Hepatocyte (in vitro differentiated cells): Measurements from ENCODE around the gene NEXN. TPM values are rescaled to one million over a fixed set of nuclear protein-coding genes. Genes with fewer than 3 reads are reported as not detected.

Experiments
- DNase-seq: peaks from one replicate; pipeline ENCODE4 v3.0.0-alpha.2; 2016; ENCODE audit warnings: low spot score
- H2AFZ ChIP-seq: fragments of 200-600 bp; sonication (generic); 2 replicates; pipeline ENCODE4 v1.6.0; 2016; ENCODE audit warnings: antibody characterized with exemption, mild to moderate bottlenecking
- H3K27ac ChIP-seq: fragments of 200-600 bp; sonication (generic); 2 replicates; pipeline ENCODE4 v1.5.1; 2016; ENCODE audit warnings: mild to moderate bottlenecking
- H3K27me3 ChIP-seq: fragments of 200-600 bp; sonication (generic); 2 replicates; pipeline ENCODE4 v1.6.1; 2016
- H3K36me3 ChIP-seq: fragments of 200-600 bp; sonication (generic); replicated peaks from 2 replicates; pipeline ENCODE4 v1.5.1; 2016; ENCODE audit warnings: low read depth; ENCODE audit not compliant: insufficient read depth
- H3K4me1 ChIP-seq: fragments of 200-600 bp; sonication (generic); 2 replicates; pipeline ENCODE4 v1.5.1; 2016; ENCODE audit warnings: mild to moderate bottlenecking, moderate library complexity; ENCODE audit not compliant: insufficient read depth
- H3K4me2 ChIP-seq: fragments of 200-600 bp; sonication (generic); 2 replicates; pipeline ENCODE4 v1.6.0; 2016
- H3K4me3 ChIP-seq: fragments of 200-600 bp; sonication (generic); 2 replicates; pipeline ENCODE4 v1.5.1; 2016; ENCODE audit warnings: mild to moderate bottlenecking
- H3K79me2 ChIP-seq: fragments of 200-600 bp; sonication (generic); 2 replicates; pipeline ENCODE4 v1.6.0; 2017; ENCODE audit warnings: mild to moderate bottlenecking
- H3K9me2 ChIP-seq: fragments of 200-600 bp; sonication (generic); replicated peaks from 2 replicates; pipeline ENCODE4 v1.6.0; 2017; ENCODE audit warnings: mild to moderate bottlenecking; ENCODE audit not compliant: insufficient read depth
- H3K9me3 ChIP-seq: fragments of 200-600 bp; sonication (generic); 2 replicates; pipeline ENCODE4 v1.5.1; 2016; ENCODE audit warnings: low read depth, mild to moderate bottlenecking
- H4K20me1 ChIP-seq: fragments of 200-600 bp; sonication (generic); 2 replicates; pipeline ENCODE4 v1.6.0; 2016; ENCODE audit warnings: mild to moderate bottlenecking; ENCODE audit not compliant: insufficient read depth, poor library complexity, severe bottlenecking
- EZH2 ChIP-seq: fragments of 200-600 bp; sonication (generic); IDR thresholded peaks from 2 replicates; pipeline ENCODE4 v1.6.1; 2016; ENCODE audit warnings: antibody characterized with exemption, mild to moderate bottlenecking, borderline replicate concordance
- EZH2phosphoT487 ChIP-seq: fragments of 200-600 bp; sonication (generic); IDR thresholded peaks from one replicate; pipeline ENCODE4 v1.6.1; 2018; ENCODE audit warnings: antibody characterized with exemption, mild to moderate bottlenecking, low read depth, moderate library complexity; ENCODE audit not compliant: unreplicated experiment, severe bottlenecking
- WGBS: methylation state at CpG from one replicate; pipeline ENCODE4 v1.1.6; 2016; ENCODE audit warnings: low lambda C conversion rate; ENCODE audit errors: missing lambda C conversion rate; 5-methylcytosine and 5-hydroxymethylcytosine counted together
- polyA plus RNA-seq: library from polyadenylated mRNA; unstranded; fragments of >200 nt; fragmentation: Nextera tagmentation; extraction: Ambion mirVana; gene quantifications from 2 replicates; pipeline ENCODE4 v1.2.1, GENCODE V29; 2016
- total RNA-seq: library from RNA; depleted of rRNA; stranded (reverse); fragments of >200 nt; gene quantifications from 2 replicates; pipeline ENCODE4 v1.2.3, GENCODE V29; 2014
- TF ChIP-seq, protein P1 (sequence below): fragments of 200-600 bp; sonication (generic); IDR thresholded peaks from 2 replicates; pipeline ENCODE4 v1.5.1; 2016; ENCODE audit warnings: antibody characterized with exemption, mild to moderate bottlenecking; ENCODE audit not compliant: poor library complexity

Gene NEXN
- total and polyA plus RNA-seq, 2 experiments from 2014 or later = 5.1 to 11.5 TPM

DNA sequence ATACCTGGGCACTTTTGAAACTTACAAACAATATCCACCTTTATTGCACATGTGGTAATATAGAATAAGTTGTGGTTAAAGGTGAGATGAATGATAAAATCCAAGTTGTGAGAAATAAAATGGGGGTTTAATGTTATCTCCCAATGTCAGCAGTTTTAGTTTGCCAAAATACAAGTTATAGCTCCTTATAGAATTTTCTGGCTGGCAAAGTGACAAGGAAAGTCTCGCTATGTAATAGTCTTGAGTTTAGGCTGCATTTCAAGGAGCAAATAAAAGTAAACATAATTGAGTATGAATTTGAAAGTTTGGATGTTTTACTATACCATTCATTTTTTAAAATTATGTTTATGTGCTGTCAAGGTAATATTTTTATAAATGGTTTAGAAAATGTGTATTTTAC lies 15.0 kb upstream of the NEXN start:
- Histone ChIP-seq H3K9me3 (no peaks in the 10 kb centered on the region), H3K4me2 (no peak overlapping the region), H2AFZ (no peak overlapping the region), H3K27ac (no peak overlapping the region), H3K36me3 (no peaks in the 10 kb centered on the region), H4K20me1 (no peaks in the 10 kb centered on the region), H3K4me1 (no peaks in the 10 kb centered on the region), H3K4me3 (no peak overlapping the region), H3K27me3 (no peaks in the 10 kb centered on the region), H3K79me2 (no peaks in the 10 kb centered on the region), H3K9me2 (no peaks in the 10 kb centered on the region)
- DNase-seq = no peak
- TF ChIP-seq EZH2 = no peak
- no peak for TF ChIP-seq EZH2phosphoT487
- TF ChIP-seq, protein P1, sequence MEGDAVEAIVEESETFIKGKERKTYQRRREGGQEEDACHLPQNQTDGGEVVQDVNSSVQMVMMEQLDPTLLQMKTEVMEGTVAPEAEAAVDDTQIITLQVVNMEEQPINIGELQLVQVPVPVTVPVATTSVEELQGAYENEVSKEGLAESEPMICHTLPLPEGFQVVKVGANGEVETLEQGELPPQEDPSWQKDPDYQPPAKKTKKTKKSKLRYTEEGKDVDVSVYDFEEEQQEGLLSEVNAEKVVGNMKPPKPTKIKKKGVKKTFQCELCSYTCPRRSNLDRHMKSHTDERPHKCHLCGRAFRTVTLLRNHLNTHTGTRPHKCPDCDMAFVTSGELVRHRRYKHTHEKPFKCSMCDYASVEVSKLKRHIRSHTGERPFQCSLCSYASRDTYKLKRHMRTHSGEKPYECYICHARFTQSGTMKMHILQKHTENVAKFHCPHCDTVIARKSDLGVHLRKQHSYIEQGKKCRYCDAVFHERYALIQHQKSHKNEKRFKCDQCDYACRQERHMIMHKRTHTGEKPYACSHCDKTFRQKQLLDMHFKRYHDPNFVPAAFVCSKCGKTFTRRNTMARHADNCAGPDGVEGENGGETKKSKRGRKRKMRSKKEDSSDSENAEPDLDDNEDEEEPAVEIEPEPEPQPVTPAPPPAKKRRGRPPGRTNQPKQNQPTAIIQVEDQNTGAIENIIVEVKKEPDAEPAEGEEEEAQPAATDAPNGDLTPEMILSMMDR = no peak
- 83% methylated on average over 1 of the region's 1 CpG for WGBS

GRCh38 chr1:77874804-77875445 lies 13.5 kb upstream of the NEXN start:
- Histone ChIP-seq H3K36me3 (no peaks in the 10 kb centered on the region), H3K9me2 (no peaks in the 10 kb centered on the region), H3K4me1 (no peaks in the 10 kb centered on the region), H4K20me1 (no peaks in the 10 kb centered on the region), H3K4me3 (no peak overlapping the region), H2AFZ (no peak overlapping the region), H3K79me2 (no peaks in the 10 kb centered on the region), H3K27ac (no peak overlapping the region), H3K27me3 (no peaks in the 10 kb centered on the region), H3K4me2 (no peak overlapping the region), H3K9me3 (no peaks in the 10 kb centered on the region)
- TF ChIP-seq, protein P1 = no peak
- TF ChIP-seq EZH2phosphoT487 (no peak), EZH2 (no peak)
- 87% methylated on average over 4 of the region's 4 CpGs for WGBS
- DNase-seq = no peak

GRCh38 chr1:77876884-77877283 lies 11.5 kb upstream of the NEXN start:
- no peaks in the 10 kb centered on the region for H3K9me2 ChIP-seq
- no peak overlapping the region for H3K4me3 ChIP-seq
- no peaks in the 10 kb centered on the region for H3K36me3 ChIP-seq
- no peak overlapping the region for H3K4me2 ChIP-seq
- H3K9me3 ChIP-seq = no peaks in the 10 kb centered on the region
- no peak overlapping the region for H2AFZ ChIP-seq
- H3K27me3 ChIP-seq = no peaks in the 10 kb centered on the region
- TF ChIP-seq EZH2phosphoT487 (no peak), EZH2 (no peak)
- TF ChIP-seq, protein P1 = no peak
- H3K27ac ChIP-seq = no peak overlapping the region
- no peaks in the 10 kb centered on the region for H3K79me2 ChIP-seq
- 97% methylated on average over 4 of the region's 4 CpGs for WGBS
- H4K20me1 ChIP-seq = no peaks in the 10 kb centered on the region
- H3K4me1 ChIP-seq = no peaks in the 10 kb centered on the region
- no peak for DNase-seq

GRCh38 chr1:77881061-77881460 lies 7.4 kb upstream of the NEXN start:
- no peak overlapping the region for H2AFZ ChIP-seq
- no peaks in the 10 kb centered on the region for H3K9me3 ChIP-seq
- no peak for TF ChIP-seq EZH2phosphoT487
- TF ChIP-seq, protein P1 = no peak
- WGBS = 94% methylated on average over 1 of the region's 1 CpG
- H3K36me3 ChIP-seq = no peaks in the 10 kb centered on the region
- H3K27me3 ChIP-seq = no peaks in the 10 kb centered on the region
- no peaks in the 10 kb centered on the region for H3K79me2 ChIP-seq
- H3K27ac ChIP-seq = no peak overlapping the region
- H4K20me1 ChIP-seq = no peaks in the 10 kb centered on the region
- no peaks in the 10 kb centered on the region for H3K4me1 ChIP-seq
- H3K9me2 ChIP-seq = no peaks in the 10 kb centered on the region
- DNase-seq = no peak
- no peak overlapping the region for H3K4me3 ChIP-seq
- no peak overlapping the region for H3K4me2 ChIP-seq
